ENCODE data around the gene CACNA2D3.

Gene CACNA2D3

GRCh38 chr3:54772051-54772450 is 649.7 kb downstream of the CACNA2D3 start:
- no peak overlapping the region for H3K4ac ChIP-seq (ENCODE audit: low read depth, low read length)
- no CpG with 5 or more reads among the region's 2 CpGs for WGBS (ENCODE audit: extremely low coverage, insufficient coverage, low lambda C conversion rate)
- H4K5ac ChIP-seq (ENCODE audit: low read length): no peak overlapping the region
- H2BK120ac ChIP-seq (ENCODE audit: low read depth, low read length): no peak overlapping the region
- no peaks in the 10 kb centered on the region for H3K79me2 ChIP-seq (ENCODE audit: control insufficient read depth, insufficient read depth, low read length)
- no peak overlapping the region for H4K8ac ChIP-seq (ENCODE audit: low read depth, low read length)
- no peaks in the 10 kb centered on the region for H3K27me3 ChIP-seq (ENCODE audit: insufficient read depth, low read length, poor library complexity)
- H3K9ac ChIP-seq (ENCODE audit: low read length): no peak overlapping the region
- no peak overlapping the region for H2BK5ac ChIP-seq (ENCODE audit: low read length)
- DNase-seq: no peak
- H2AK5ac ChIP-seq (ENCODE audit: low read length): no peak overlapping the region
- H3K27ac ChIP-seq (ENCODE audit: low read depth, low read length): no peak overlapping the region
- H3K56ac ChIP-seq (ENCODE audit: low read length): no peak overlapping the region
- no peaks in the 10 kb centered on the region for H3K36me3 ChIP-seq (ENCODE audit: control insufficient read depth, insufficient read depth, low read length)
- H3K18ac ChIP-seq (ENCODE audit: low read length): no peak overlapping the region
- H3K4me3 ChIP-seq (ENCODE audit: low read length): no peak overlapping the region
- H3K4me1 ChIP-seq (ENCODE audit: control insufficient read depth, low read depth, low read length): no peaks in the 10 kb centered on the region
- H3K4me2 ChIP-seq (ENCODE audit: low read length): no peak overlapping the region
- H3K23ac ChIP-seq (ENCODE audit: low read length): no peak overlapping the region
- H3K79me1 ChIP-seq (ENCODE audit: low read length): no peaks in the 10 kb centered on the region
- no peak overlapping the region for H2BK15ac ChIP-seq (replicated peaks; ENCODE audit: low read depth)

- Histone ChIP-seq H3K79me1 (ENCODE audit: low read length) (no peaks in the 10 kb centered on the region), H2BK5ac (ENCODE audit: low read length) (no peak overlapping the region), H3K4ac (ENCODE audit: low read depth, low read length) (no peak overlapping the region), H3K18ac (ENCODE audit: low read length) (no peak overlapping the region), H3K4me3 (ENCODE audit: low read length) (no peak overlapping the region), H3K9ac (ENCODE audit: low read length) (no peak overlapping the region), H4K8ac (ENCODE audit: low read depth, low read length) (no peak overlapping the region), H2BK120ac (ENCODE audit: low read depth, low read length) (no peak overlapping the region), H2BK15ac (replicated peaks; ENCODE audit: low read depth) (no peak overlapping the region), H4K5ac (ENCODE audit: low read length) (no peak overlapping the region), H3K36me3 (ENCODE audit: control insufficient read depth, insufficient read depth, low read length) (no peaks in the 10 kb centered on the region), H3K4me1 (ENCODE audit: control insufficient read depth, low read depth, low read length) (no peaks in the 10 kb centered on the region), H2AK5ac (ENCODE audit: low read length) (no peak overlapping the region), H3K4me2 (ENCODE audit: low read length) (no peak overlapping the region), H3K56ac (ENCODE audit: low read length) (no peak overlapping the region), H3K79me2 (ENCODE audit: control insufficient read depth, insufficient read depth, low read length) (no peaks in the 10 kb centered on the region), H3K23ac (ENCODE audit: low read length) (no peak overlapping the region), H3K27me3 (ENCODE audit: insufficient read depth, low read length, poor library complexity) (no peaks in the 10 kb centered on the region), H3K27ac (ENCODE audit: low read depth, low read length) (no peak overlapping the region)
- WGBS (ENCODE audit: extremely low coverage, insufficient coverage, low lambda C conversion rate): no CpG with 5 or more reads among the region's 2 CpGs
- peak; percentile 35 for DNase-seq
These were observed 650.4 kb downstream of the CACNA2D3 start for GRCh38 chr3:54772746-54773145.

- Histone ChIP-seq H2BK15ac (replicated peaks; ENCODE audit: low read depth) (no peak overlapping the region), H3K4me2 (ENCODE audit: low read length) (no peak overlapping the region), H2AK5ac (ENCODE audit: low read length) (no peak overlapping the region), H3K79me1 (ENCODE audit: low read length) (no peaks in the 10 kb centered on the region), H3K36me3 (ENCODE audit: control insufficient read depth, insufficient read depth, low read length) (no peaks in the 10 kb centered on the region), H3K4me3 (ENCODE audit: low read length) (no peak overlapping the region), H3K79me2 (ENCODE audit: control insufficient read depth, insufficient read depth, low read length) (no peaks in the 10 kb centered on the region), H2BK120ac (ENCODE audit: low read depth, low read length) (no peak overlapping the region), H3K4me1 (ENCODE audit: control insufficient read depth, low read depth, low read length) (no peaks in the 10 kb centered on the region), H4K5ac (ENCODE audit: low read length) (no peak overlapping the region), H2BK5ac (ENCODE audit: low read length) (no peak overlapping the region), H3K27me3 (ENCODE audit: insufficient read depth, low read length, poor library complexity) (no peaks in the 10 kb centered on the region), H3K4ac (ENCODE audit: low read depth, low read length) (no peak overlapping the region), H3K23ac (ENCODE audit: low read length) (no peak overlapping the region), H3K9ac (ENCODE audit: low read length) (no peak overlapping the region), H3K18ac (ENCODE audit: low read length) (no peak overlapping the region), H4K8ac (ENCODE audit: low read depth, low read length) (no peak overlapping the region), H3K27ac (ENCODE audit: low read depth, low read length) (no peak overlapping the region), H3K56ac (ENCODE audit: low read length) (no peak overlapping the region)
- DNase-seq: no peak
- WGBS (ENCODE audit: extremely low coverage, insufficient coverage, low lambda C conversion rate): no CpG with 5 or more reads among the region's 4 CpGs
These were observed 650.9 kb downstream of the CACNA2D3 start for GRCh38 chr3:54773271-54773670.

- H3K27ac ChIP-seq (ENCODE audit: low read depth, low read length): no peak overlapping the region
- no peaks in the 10 kb centered on the region for H3K36me3 ChIP-seq (ENCODE audit: control insufficient read depth, insufficient read depth, low read length)
- no peak overlapping the region for H4K5ac ChIP-seq (ENCODE audit: low read length)
- H3K4me3 ChIP-seq (ENCODE audit: low read length): no peak overlapping the region
- no peak overlapping the region for H4K8ac ChIP-seq (ENCODE audit: low read depth, low read length)
- no peak overlapping the region for H2AK5ac ChIP-seq (ENCODE audit: low read length)
- no peak overlapping the region for H3K56ac ChIP-seq (ENCODE audit: low read length)
- WGBS (ENCODE audit: extremely low coverage, insufficient coverage, low lambda C conversion rate): no CpG with 5 or more reads among the region's 2 CpGs
- H3K4ac ChIP-seq (ENCODE audit: low read depth, low read length): no peak overlapping the region
- H3K79me1 ChIP-seq (ENCODE audit: low read length): no peaks in the 10 kb centered on the region
- no peaks in the 10 kb centered on the region for H3K27me3 ChIP-seq (ENCODE audit: insufficient read depth, low read length, poor library complexity)
- H3K79me2 ChIP-seq (ENCODE audit: control insufficient read depth, insufficient read depth, low read length): no peaks in the 10 kb centered on the region
- no peak overlapping the region for H3K23ac ChIP-seq (ENCODE audit: low read length)
- H3K18ac ChIP-seq (ENCODE audit: low read length): no peak overlapping the region
- no peak overlapping the region for H2BK120ac ChIP-seq (ENCODE audit: low read depth, low read length)
- H2BK5ac ChIP-seq (ENCODE audit: low read length): no peak overlapping the region
- no peaks in the 10 kb centered on the region for H3K4me1 ChIP-seq (ENCODE audit: control insufficient read depth, low read depth, low read length)
- no peak for DNase-seq
- H2BK15ac ChIP-seq (replicated peaks; ENCODE audit: low read depth): no peak overlapping the region
- H3K9ac ChIP-seq (ENCODE audit: low read length): no peak overlapping the region
- H3K4me2 ChIP-seq (ENCODE audit: low read length): no peak overlapping the region
These were observed 654.2 kb downstream of the CACNA2D3 start for GRCh38 chr3:54776601-54777000.

- H2BK15ac ChIP-seq (replicated peaks; ENCODE audit: low read depth): no peak overlapping the region
- H3K27me3 ChIP-seq (ENCODE audit: insufficient read depth, low read length, poor library complexity): no peaks in the 10 kb centered on the region
- no peak overlapping the region for H3K23ac ChIP-seq (ENCODE audit: low read length)
- H2AK5ac ChIP-seq (ENCODE audit: low read length): no peak overlapping the region
- H4K8ac ChIP-seq (ENCODE audit: low read depth, low read length): no peak overlapping the region
- no peak overlapping the region for H3K4me3 ChIP-seq (ENCODE audit: low read length)
- no peak overlapping the region for H2BK5ac ChIP-seq (ENCODE audit: low read length)
- no peaks in the 10 kb centered on the region for H3K36me3 ChIP-seq (ENCODE audit: control insufficient read depth, insufficient read depth, low read length)
- H3K4me2 ChIP-seq (ENCODE audit: low read length): no peak overlapping the region
- no peak for DNase-seq
- no peak overlapping the region for H3K9ac ChIP-seq (ENCODE audit: low read length)
- no peak overlapping the region for H3K4ac ChIP-seq (ENCODE audit: low read depth, low read length)
- WGBS (ENCODE audit: extremely low coverage, insufficient coverage, low lambda C conversion rate): no CpG with 5 or more reads among the region's 2 CpGs
- no peak overlapping the region for H4K5ac ChIP-seq (ENCODE audit: low read length)
- no peaks in the 10 kb centered on the region for H3K79me2 ChIP-seq (ENCODE audit: control insufficient read depth, insufficient read depth, low read length)
- no peak overlapping the region for H2BK120ac ChIP-seq (ENCODE audit: low read depth, low read length)
- H3K79me1 ChIP-seq (ENCODE audit: low read length): no peaks in the 10 kb centered on the region
- H3K56ac ChIP-seq (ENCODE audit: low read length): no peak overlapping the region
- H3K4me1 ChIP-seq (ENCODE audit: control insufficient read depth, low read depth, low read length): no peaks in the 10 kb centered on the region
- H3K27ac ChIP-seq (ENCODE audit: low read depth, low read length): no peak overlapping the region
- no peak overlapping the region for H3K18ac ChIP-seq (ENCODE audit: low read length)
These were observed 654.8 kb downstream of the CACNA2D3 start for GRCh38 chr3:54777141-54777540.

- Histone ChIP-seq H2BK120ac (ENCODE audit: low read depth, low read length) (no peak overlapping the region), H3K36me3 (ENCODE audit: control insufficient read depth, insufficient read depth, low read length) (no peaks in the 10 kb centered on the region), H3K9ac (ENCODE audit: low read length) (no peak overlapping the region), H3K4me3 (ENCODE audit: low read length) (no peak overlapping the region), H2AK5ac (ENCODE audit: low read length) (no peak overlapping the region), H3K4ac (ENCODE audit: low read depth, low read length) (no peak overlapping the region), H2BK15ac (replicated peaks; ENCODE audit: low read depth) (no peak overlapping the region), H3K23ac (ENCODE audit: low read length) (no peak overlapping the region), H3K4me1 (ENCODE audit: control insufficient read depth, low read depth, low read length) (no peaks in the 10 kb centered on the region), H3K4me2 (ENCODE audit: low read length) (no peak overlapping the region), H4K5ac (ENCODE audit: low read length) (no peak overlapping the region), H2BK5ac (ENCODE audit: low read length) (no peak overlapping the region), H4K8ac (ENCODE audit: low read depth, low read length) (no peak overlapping the region), H3K79me2 (ENCODE audit: control insufficient read depth, insufficient read depth, low read length) (no peaks in the 10 kb centered on the region), H3K18ac (ENCODE audit: low read length) (no peak overlapping the region), H3K27ac (ENCODE audit: low read depth, low read length) (no peak overlapping the region), H3K27me3 (ENCODE audit: insufficient read depth, low read length, poor library complexity) (no peaks in the 10 kb centered on the region), H3K56ac (ENCODE audit: low read length) (no peak overlapping the region), H3K79me1 (ENCODE audit: low read length) (no peaks in the 10 kb centered on the region)
- no peak for DNase-seq
These were observed 658.0 kb downstream of the CACNA2D3 start for GRCh38 chr3:54780336-54780735.
